Testis (tissue), 2 donors: ENCODE results near the gene LAMTOR2.

Experiments
- CTCF ChIP-seq, 3 experiments: fragments of 450-650 bp in 2 of 3; fragments of 200-600 bp in 1 of 3; sonication (generic) in 1 of 3; IDR thresholded peaks; one replicate each; pipeline ENCODE4 v1.5.1; 2016 to 2019; ENCODE audit warnings: antibody characterized with exemption in 3 of 3, mild to moderate bottlenecking in 2 of 3, moderate library complexity in 1 of 3
- POLR2A ChIP-seq: fragments of 450-650 bp; IDR thresholded peaks from one replicate; pipeline ENCODE4 v1.6.1; 2017; ENCODE audit warnings: antibody characterized with exemption, mild to moderate bottlenecking, moderate library complexity

DNA sequence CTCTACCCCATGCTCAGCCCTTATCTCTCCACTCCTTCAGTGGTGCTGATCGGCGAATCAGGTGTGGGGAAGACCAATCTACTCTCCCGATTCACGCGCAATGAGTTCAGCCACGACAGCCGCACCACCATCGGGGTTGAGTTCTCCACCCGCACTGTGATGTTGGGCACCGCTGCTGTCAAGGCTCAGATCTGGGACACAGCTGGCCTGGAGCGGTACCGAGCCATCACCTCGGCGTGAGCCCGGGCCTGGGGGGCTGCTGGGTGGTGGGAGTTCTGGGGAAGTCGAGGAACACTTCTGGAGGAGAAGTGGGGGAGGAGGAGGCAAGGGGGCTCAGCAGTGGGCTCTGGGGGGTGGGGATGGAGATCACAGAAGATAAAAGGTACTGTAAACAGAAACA is 11.3 kb downstream of the LAMTOR2 start:
- TF ChIP-seq CTCF (IDR thresholded peaks at IDR 0.05) (no peak), POLR2A (no peak)
